CD4-positive, alpha-beta T cell treated with Interleukin-17A for 4 hours (primary cell): ENCODE results near the gene SMIM45.

ENCODE experiments used
- DNase-seq: peaks from one replicate; pipeline ENCODE4 v3.0.0-alpha.2; 2020; ENCODE audit warnings: mixed read lengths

SMIM45 gene

DNA sequence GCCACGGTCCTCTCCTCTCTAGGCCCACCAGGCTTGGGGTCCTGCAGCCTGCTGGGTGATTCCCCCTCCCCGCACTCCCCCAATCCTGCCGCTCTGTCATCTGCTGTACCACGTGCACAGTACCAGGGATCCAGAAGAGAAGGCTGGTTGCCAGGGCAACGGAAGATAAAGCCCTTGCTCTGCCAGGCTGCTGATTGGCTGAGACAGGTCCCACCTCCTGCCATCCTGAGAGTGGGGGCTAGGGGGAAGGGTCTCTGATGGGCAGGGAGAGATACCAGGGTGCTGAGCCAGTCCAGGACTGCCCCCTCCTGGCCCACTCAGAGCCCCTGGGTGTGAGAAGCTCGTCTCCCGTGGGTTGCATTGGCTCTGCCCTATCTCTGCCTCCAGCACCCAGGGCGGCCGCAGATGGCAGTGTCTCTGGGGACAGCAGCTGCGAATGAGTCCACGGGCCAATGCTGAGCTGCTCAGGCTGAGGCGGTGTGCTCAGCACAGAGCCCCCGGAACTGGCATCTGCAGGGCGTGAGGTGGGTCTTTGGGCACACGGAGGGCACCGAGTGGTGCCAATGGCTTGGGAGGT, at the start of gene SMIM45:
SMIM45 (plus strand) TSS at position 253 of the 577 bp plus-strand sequence.
- DNase-seq: no peak

DNA sequence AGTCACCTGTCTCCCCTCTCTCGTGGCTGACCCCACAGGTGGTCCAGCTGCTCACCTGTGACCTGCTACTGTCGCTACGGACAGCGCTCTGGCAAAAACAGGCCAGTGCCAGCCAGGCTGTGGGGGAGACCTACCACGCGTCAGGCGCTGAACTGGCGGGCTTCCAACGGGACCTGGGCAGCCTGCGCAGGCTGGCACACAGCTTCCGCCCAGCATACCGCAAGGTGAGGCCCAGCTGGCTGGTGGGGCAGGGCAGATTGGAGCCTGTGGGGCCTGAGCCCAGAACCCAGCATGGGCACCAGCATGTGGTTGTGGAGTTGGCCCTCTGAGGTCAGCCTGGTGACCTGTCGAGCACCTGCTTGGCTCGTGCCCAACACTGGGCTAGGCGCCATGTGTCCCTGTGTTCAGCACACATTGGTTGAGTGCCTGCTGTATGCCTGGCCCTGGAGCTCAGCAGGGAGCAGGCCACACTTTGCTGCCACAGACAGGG, 49.0 kb upstream of the SMIM45 start:
- no peak for DNase-seq

DNA sequence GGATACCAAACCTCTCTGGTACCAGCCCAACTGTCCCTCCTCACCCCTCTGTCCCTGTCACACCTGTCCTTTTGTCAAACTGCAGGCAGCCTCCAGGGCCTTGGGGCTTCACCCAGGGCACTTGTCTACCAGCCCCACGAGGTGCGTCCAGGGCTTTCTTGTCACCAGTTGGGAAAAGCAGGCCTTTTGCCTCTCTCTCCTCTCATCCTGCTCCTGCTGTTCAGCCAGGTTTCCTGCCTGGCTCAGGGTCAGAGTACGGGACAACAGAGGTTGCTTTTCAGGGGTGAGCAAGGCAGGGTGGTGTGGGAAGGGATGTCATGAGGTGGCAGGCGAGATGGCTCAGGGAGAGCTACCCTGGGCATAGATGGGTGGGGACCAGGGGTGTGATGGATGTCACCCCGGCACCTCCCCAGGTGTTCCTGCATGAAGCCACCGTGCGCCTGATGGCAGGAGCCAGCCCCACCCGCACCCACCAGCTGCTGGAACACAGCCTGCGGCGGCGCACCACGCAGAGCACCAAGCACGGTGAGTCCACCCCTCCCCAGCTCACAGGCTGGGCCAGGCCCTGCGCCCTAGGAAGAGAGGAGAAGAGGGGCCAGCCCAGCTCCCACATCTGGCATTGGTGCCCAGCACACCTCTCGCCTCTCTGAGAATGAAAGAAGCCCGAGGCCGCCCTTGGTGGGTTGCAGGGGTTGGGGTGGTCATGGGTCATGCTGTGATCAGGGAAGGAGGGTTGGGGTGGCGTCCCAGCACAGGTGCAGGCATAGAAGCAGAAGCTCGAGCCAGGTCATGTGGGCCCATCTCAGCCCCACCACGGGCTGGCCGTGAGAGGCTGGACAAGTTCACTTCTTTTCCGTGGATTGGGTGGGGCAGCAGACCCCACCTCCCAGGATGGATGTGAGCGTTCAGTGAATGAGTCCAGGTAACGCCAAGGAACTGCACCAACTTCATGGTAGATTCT, 47.2 kb upstream of the SMIM45 start:
- no peak for DNase-seq

DNA sequence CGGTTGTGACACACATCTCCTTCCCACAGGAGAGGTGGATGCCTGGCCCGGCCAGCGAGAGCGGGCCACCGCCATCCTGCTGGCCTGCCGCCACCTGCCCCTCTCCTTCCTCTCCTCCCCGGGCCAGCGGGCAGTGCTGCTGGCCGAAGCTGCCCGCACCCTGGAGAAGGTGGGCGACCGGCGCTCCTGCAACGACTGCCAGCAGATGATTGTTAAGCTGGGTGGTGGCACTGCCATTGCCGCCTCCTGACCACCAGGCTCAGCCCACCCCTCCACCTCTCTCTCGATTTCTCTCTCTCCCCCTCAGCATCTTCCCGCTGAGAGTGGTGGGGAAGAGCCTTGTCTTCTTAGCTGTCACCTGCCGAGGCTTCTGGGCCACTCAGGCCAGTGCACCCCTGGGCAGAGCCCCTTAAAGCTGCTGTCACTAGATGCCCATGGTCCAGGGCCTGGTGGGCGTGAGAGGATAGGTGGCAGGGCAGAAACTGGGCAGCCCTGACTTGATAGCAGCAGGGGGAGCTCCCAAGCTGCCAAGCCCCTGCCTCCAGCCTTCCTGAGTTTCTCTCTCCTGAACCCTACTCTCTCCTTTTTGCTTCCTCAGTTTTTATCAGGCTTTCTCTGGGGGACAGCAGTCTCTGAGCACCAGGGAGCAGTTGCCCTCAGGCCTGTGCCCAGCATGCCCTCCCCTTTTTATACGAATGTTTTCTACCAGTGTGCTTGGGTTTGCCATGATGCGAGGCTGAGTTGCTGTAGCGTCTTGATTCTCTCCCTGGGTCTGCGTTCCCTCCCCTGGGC, 46.3 kb upstream of the SMIM45 start:
- no peak for DNase-seq

DNA sequence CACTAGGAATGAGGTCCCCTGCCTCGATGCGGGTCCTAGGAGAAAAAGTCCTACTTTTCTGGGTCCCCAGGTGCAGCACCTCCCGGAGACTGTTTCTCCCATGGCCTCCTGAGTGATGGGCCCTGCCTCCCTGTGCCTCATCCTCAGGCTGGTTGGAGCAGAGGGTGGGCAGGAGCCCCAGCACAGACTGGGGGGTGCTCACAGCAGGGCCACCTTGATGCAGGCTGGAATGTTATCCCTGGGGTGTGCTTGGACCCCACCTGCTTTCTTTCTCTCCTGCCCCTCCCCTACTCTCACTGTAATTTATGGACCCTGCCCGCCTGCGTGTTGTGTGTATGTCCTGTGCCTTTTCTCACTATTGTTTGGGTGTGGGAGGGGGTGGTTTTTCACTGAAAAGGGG, 45.1 kb upstream of the SMIM45 start:
- DNase-seq: no peak

DNA sequence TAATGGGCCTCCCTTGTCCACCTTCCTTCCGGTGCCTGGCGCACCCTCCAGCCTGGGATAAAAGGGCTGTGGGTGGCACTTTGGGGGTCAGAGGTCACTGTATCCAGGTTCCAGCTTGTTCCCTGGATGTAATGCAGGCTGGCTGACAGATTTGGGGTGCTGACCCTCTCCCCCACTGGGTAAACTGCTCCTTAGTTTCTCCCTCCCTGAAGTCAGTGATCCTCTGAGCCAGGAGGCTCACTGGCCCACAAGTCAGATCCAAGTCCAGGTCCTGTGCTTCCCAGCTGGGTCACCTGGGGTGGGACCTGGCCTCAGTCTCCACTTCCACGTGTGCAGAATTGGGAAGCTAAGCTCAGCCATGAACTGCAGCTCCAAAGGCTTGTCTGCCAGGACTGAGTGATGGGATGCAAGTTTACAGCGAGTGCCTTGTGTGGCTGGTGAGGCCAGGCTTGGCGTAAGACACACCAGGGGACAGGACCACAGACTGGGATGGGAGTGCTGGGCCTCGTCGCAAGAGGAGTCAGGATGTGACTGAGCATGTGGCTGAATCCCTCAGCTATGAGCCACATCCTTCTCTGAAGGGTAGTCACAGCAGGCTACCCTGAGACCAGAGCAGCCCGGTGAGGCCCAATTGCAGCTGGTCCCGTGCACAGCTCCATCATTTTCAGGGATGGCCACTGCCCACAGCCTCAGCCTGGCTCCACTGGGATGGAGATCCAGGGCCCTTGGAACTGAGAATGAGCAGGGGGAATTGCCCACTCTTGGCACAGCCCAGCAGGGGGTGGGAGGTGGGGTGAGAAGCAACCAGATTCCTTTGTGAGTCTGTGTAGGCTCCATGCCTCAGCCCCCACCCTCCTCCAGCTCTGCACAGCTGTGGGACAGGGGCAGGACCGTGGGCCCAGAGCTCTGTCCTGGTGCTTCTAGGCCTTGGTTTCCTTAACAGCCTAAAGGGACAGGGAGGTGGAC, 44.2 kb upstream of the SMIM45 start:
- DNase-seq: no peak

DNA sequence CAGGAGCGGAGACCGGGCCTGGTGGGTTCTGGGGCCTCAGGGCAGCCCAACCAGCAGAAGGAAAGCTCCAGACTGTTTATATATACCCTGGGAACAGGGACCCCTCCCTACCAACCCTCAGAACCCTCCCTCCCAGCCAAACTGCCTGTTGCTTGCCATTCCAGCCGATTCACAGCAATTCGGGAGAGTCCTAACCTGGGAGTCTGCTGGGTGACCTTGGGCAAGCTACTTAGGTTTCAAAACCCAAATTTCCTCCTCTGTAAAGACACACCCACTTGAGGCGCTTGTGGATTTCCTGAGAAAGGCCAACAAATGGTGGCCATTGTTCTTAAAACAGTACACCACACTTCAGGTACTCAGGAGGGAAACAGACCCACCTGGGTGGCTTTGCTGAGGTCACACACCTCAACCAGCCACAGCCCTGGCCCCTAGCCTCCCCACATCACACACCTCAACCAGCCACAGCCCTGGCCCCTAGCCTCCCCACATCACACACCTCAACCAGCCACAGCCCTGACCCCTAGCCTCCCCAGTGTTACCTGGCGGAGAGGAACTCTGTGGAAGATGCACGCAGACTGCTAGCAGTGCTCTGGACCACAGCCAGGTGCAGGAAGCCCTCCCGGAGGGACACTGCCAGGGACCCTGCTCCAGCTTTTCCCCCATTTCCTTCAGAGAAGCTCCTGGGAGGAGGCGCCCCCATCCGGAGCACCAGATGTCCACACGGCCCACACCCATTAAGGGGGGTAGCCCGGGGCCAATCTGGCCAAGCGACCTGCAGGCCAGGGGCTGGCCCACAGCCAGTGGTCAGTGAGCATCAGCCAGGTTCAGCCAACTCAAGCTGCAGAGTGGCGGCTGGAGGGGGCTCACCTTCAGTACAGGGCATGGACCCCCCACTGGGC, 43.3 kb upstream of the SMIM45 start:
- peak; percentile 23 for DNase-seq

DNA sequence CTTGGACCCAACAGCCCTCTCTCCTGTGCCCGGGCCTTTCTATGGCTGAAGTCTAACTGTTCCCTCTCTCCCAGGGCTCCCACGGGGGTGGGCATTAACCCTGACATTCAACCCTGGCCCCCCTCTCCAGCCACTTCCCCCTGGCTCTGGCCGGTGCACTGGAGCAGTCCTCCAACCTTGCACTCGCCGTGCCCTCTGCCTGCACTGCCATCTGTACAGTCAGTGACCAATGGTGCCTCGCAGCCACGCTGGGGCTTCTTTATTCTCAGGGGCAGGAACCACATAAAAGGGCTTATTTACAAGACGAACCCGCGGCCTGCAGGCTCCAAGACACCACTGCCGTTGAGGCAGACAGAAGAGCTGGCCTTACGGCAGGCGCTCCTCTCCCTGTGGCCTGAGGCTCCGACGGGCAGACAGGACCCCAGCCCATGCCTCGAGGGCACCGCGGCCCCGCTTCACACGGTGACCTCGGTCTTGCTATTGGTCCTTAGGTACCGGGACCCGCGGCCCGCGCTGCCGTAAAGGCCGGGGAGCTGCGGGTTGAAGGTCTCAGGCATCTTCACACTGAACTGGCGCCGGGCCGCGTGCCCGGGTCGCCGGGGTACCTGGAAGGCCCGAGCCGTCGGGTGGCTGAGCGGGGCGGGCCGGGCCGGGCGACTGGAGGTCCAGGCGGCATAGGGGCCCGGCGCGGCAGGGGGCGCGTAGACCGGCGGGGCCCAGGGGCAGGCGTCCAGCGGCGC, 42.5 kb upstream of the SMIM45 start:
- no peak for DNase-seq

DNA sequence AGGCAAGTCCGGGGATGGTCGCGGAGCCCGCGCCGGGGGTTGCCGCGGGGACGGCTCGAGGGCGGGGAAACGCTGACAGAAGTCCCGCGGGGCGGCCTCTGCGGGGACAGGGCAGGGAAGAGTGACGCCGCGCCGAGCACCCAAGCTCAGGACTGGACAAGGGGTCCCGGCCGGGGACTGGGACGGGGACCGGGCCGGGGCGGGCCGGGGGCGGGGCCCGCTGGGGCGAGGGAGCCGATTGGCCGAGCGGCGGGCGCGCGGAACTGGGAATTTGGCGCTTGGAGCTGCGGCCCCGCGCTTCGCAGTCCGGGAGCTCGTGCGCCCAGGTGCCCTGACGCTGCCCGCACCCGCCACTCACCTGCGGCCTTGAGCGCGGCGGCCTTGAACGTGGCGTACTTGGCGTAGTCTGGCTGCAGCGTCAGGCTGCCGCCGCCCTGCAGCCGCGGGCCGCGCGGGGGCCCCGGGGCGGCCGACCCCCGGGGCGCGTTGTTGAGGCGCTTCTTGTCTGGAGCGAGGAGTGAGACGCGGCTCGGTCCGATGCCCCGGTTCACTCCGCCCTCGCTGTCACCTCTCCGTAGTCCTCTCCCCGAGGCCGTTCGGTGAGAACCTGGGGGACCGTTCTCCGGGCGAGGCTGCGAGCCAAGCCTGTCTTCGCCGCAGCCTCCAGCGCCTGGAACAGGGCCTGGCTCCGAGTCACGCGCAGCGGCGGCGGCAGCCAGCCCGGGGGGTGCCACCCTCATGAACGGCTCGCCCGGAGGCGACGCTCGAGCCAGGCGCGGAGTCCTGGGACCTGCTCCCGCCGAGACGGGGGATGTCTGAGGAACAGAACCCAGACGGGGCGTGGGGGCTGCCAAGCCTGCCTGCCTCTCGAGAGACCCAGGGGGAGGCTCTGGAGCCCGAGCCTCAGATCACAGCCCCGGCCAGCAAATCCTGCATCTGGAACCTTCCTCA, 41.6 kb upstream of the SMIM45 start:
- DNase-seq: peak; percentile 44

DNA sequence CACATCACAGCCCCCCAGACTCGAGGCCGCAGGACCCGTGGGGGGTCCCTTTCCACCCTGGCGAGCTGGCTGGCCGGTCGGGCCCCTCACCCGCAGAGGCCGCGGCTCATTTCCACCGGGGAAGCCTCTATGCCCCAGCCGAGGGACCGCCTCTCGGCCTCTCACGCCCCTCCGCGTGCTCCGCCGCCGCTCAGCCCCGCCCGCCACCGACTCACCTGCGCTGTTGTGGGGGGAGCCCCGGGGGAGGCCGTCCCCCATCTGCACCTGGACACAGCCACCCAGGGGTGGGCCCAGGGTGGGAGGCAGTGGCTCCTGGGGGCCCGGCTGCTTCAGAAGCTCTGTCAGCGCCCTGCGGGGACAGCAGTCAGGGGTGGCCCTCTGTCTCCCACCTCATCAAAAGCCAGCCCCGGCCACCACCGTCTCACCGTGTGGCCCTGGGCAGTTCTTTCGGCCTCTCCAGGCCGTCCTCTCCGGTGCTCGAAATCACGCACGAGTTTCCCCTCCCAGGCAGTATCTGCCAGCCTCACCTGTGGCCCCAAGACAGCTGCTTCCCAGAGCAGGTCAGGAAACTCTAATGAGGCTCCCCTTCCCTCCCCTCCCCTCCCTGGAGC, 40.8 kb upstream of the SMIM45 start:
- peak; percentile 27 for DNase-seq

DNA sequence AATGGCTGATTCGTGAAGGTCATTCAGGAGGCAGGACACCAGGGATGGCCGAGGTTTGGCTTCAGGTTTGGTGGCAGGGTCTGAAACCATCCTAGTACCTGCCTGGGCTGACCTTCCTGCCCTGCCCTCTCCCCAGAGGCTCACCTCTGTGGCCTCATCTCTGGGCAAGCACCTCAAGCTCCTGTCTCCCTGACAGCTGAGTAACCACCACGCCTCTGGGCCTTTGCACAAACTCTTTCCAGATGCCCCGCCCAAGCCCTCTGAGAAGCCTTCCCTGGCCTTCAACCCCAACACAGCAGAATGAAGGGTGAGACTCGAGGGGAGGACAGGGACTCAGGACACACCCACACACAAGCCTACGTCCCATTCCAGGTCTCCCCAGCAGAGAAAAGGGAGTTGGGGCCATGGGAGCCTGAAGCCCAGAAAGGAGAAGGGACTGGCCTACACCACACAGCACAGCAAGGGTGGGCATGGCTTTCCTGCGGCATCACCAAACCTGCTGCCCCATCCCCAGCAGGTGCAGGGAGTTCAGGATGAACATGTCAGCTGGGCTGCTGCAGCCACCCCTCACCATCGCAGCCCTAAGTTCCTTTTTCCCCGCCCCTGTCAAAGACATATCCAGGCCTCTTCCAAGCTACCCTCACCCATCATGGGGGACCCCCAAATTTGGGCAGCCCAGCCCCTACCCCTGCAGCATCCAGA, 39.5 kb upstream of the SMIM45 start:
- DNase-seq: no peak

DNA sequence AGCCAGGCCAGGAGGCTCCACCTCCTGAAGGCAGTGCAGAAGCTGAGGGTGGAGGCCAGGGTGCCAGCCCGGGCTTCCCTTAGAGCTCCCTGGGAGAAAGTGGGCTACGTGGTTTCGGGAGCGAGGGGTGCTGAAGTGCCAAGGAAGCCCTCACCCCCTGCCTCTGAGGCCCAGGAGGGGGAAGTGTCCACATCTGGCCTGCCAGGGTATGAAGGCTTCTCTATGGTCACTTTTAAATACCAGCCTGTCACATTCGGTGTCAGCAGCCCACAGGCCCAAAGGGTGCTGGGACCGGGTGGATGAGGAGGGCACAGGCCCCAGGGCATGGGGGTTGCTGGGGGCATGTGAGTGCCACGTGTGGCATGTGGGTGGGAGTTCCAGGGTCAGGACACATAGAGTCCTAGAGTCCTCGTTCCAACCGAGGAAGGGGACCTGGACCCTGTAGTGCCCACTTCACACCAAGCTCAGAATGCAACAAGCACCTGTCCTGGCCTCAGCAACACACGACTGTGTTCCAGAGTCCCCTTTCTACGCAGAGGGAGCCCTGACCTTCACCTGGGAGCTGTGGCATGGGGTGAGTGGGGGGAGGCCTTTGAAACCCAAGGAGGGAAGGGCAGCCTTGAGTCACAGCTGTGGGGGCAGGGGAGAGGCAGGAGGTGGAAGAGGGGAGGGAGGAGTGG, 38.8 kb upstream of the SMIM45 start:
- DNase-seq: no peak

DNA sequence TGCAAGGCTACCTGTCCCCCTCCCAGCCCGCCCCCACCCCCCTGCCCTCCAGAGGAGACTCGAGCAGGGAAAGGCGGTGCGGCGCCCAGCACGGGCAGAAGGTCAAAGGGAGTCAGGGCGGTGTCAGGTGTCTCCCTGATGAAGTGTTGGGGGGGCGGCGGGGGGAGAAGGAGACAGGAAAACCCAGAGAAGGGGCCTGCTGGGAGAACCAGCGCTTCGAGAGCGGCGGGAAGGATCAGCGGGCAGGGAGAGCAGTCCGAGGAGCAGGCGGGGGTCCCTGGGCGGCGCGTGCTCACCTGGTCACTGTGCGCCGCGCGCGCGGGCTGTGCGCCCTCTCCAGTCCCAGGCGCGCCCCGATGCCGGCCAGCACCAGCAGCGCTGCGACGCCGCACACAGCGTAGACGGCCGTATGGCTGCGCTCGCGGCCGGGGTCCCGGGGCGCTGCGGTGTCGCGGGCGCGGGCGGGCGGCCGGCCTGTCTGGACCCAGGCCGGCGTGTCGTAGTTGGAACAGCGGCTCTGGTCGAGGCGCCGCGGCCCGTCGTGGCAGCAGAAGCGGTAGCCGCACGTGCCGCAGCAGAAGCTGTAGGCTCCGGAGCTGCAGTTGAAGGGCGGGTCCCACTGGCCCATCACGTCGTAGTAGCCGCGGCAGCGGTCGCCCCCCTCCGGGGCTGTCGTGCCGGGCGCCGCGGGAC, 38.0 kb upstream of the SMIM45 start:
- no peak for DNase-seq

DNA sequence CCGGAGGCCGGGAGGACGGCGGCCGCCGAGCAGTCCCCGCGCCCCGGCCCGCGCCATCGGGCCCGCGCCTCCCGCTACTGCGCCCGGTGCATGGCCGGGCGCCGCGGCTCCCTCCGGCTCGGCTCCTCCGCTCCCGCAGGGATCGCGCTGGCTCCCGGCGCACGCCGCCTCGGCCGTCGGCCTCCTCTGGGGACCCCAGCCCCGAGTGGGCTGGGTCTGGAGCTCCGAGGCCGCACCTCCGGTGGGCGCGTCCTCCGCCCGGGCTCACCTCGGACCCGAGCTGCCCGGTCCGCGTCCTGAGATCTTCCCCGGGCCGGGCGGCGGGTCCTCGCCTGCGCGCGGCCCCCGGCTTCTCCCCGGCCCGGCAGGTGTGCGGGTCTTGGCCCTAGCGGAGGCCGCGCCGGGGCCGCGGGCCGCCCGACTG, 37.3 kb upstream of the SMIM45 start:
- DNase-seq: no peak

DNA sequence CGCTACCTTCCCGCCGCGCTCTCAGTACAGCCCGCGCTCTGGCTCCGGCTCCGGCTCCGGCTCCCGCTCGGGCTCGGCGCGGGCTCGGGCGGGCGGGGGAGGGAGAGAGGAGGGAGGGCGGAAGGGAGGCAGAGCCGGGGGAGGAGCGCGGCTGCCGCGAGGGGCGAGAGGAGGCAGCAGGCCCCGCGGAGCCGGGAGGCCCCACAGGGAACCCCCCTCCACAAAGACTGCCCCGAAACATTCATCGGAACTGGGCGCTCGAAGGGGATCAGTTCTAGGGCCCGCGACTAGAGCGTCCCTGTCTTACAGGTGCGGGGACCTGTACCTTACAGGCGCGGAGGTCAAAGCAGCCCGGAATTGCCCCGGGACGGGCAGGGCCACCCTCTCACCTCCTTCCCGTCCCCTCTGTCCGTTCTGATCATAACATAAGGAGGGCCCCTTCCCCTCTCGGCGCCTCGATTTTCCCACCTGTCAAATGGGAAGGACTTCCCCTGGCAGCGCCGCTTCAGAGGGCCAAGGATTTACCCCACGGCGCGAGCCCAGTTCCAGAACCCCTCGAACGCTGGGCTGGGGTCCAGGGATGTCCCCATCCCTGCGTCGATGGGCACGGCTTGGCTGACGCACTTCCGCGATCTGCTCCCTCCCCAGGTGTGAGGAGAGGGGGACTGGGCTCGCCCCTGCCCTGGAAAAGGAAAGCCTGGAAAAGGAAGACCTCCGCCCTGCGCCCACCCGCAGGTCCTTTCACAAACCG, 36.7 kb upstream of the SMIM45 start, which contains the start of gene SHISA8:
SHISA8 (minus strand) TSS at position 40 of the 751 bp plus-strand sequence. CDS start 407 bp downstream, outside the sequence.
- peak; percentile 77 for DNase-seq
